NK-92 (cell line): ENCODE data around the gene RUNX3.

Source experiments
- DNase-seq: peaks from one replicate; lab custom pipeline; 2025; ENCODE audit not compliant: unreplicated experiment; lab: John Stamatoyannopoulos, UW

The RUNX3 gene

DNA sequence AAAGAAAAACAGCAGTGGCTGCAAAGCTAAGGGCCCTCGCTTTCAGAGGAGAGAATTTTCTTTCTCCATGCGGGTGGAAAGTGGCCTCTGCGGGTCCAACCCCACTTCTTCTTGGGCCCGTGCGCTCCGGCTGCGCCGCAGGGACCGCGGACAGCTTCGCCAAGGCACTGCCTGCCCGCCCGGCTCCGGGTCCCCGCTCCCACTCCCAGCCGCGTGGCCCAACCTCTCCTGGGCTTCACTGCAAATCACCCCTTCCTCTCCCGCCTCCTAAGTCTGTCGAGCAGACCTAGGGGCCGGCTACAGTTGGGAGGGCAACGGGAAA is 1.0 kb upstream of the RUNX3 start:
- DNase-seq = no peak

DNA sequence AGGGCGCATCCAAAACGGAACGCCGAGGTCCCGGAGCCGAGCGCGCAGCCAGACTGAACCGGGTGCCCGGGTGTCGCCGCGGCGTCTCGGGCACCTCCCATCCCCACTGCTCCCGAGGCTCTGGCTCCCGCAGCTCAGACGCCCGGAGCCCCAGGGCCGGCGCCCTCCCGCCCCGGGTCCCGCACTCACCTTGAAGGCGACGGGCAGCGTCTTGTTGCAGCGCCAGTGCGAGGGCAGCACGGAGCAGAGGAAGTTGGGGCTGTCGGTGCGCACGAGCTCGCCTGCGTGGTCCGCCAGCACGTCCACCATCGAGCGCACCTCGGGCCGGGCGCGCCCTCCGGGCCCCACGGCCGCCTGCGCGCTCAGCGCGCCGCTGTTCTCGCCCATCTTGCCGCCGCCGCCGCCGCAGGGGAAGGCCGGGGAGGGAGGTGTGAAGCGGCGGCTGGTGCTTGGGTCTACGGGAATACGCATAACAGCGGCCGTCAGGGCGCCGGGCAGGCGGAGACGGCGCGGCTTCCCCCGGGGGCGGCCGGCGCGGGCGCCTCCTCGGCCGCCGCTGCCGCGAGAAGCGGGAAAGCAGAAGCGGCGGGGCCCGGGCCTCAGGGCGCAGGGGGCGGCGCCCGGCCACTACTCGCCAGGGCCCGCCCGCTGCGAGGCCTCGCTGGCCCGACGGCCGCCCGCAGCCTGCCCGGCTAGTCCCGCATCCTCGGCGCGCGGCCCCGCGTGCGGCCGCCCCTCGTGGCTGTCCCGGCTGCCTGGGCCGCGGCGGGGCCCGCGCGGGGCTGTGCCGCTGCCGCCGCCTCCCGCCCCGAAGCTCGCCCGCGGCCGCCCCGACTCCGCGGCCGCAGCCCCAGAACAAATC is 447 bp downstream of the RUNX3 start:
- DNase-seq = no peak

DNA sequence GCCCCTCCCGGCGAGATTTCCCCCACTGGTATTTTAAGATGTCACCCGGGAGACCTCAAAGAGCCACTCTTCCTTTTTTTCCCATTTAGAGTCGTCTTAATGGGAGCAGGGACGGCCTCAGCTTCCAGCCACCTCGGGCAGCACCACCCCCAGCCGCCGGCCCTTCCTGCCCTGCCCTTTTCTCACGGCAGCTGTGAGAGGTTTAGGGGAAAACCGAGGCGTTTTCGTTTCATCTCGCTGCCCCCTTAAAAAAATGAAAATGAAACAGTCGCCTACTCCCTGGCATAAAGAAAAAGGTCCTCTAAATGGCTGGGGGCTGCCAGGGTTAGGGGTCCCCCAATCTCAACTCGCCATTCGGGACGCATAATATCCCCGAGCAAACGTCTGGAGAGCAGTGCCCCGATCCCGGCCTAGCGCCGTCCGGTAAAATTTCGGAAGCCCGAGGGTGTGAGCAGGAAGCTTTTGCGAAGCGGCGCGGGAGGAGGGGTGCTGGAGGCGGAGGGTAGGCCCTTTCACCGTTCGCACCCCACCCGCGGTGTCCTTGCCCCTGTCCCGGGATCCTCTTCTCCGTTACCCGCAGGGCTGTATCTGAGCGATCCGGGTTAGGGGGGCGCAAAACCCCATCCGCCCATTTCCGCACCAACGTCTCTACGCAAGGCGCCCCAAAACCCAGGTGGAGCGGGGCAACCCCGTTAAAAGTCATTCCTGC is 1.2 kb downstream of the RUNX3 start:
- no peak for DNase-seq

- no peak for DNase-seq
Observed at GRCh38 chr1:24927988-24928688, 1.9 kb downstream of the RUNX3 start.

- DNase-seq = no peak
Observed at GRCh38 chr1:24927473-24927872, 2.6 kb downstream of the RUNX3 start.

- DNase-seq = no peak
Observed at GRCh38 chr1:24926563-24927249, 3.4 kb downstream of the RUNX3 start.

DNA sequence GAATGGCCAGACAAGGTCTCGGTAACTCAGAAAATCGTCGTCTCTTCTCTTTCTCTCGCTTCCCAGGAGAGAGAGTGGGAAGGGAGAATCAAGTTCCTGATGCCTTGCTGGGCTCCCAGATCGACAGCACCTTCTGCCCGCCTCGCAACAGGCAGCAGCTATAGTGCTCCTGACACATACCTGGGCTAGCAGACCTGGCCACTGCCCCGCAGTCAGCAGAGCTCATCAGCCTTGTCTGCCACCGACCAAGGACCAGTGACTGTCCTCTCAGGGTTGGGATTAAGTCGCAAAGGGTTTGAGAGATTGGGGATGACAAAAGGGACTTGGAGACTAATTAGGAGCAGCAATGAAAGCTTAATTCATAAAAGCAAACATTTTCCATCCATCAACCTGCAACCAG is 4.1 kb downstream of the RUNX3 start:
- DNase-seq = no peak

- peak; percentile 48 for DNase-seq
Observed at GRCh38 chr1:24925082-24925779, 4.8 kb downstream of the RUNX3 start.

GRCh38 chr1:24923485-24924113 is 6.5 kb downstream of the RUNX3 start:
- no peak for DNase-seq

- DNase-seq = no peak
Observed at GRCh38 chr1:24921938-24922662, 8.0 kb downstream of the RUNX3 start.

- DNase-seq = no peak
Observed at GRCh38 chr1:24921412-24921811, 8.7 kb downstream of the RUNX3 start.

DNA sequence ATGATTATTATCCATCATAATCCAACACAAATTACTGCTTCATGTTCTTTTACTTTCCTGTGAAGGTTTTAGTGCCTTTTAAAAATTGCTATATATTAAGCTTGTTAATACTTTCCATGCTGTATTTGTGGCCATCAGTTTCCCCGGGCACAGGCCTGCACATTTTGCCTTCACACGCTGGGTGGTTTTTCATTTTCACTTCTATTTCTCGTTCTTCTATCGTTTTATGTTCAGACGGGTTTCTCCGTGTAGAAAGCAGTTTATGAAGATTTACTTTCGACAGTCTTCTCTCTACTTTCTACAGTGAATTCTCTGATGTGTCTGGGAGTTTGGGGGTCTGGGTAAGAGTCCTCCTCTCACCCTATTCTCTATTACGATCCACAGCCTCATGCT is 9.5 kb downstream of the RUNX3 start:
- DNase-seq = no peak

DNA sequence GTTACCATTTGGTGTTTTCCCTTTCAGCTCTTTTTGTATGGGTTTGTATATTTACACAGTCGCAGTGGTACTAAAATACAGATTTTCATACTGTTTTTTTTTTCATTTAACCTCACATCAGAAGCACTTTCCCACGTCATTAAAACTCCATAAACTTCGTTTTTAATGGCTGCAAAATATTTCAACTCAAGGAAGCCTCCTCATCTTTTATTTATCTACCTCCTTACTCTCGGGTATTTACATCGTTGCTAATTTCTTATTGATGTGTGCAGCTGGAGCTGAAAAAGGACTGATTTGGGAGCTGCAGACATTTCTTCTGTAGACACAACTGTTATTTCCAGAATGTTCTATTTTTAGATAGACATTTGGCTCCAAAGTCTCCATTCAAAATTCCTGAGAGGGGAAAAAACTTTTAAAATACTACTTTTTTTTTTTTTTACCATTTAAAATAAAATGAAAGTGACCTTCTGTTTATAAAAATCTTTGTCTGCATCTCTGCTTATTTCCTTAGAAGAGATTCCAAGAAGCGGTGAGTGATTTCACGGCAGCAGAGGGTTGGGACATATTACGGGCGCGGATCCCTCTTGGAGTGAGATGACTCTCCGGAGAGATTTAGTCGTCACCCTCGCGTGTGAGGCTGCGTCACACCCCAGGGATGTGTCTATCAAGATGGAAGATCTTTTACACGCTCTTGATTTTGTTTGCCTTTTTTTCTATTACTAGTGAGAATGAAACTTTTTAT is 10.1 kb downstream of the RUNX3 start:
- no peak for DNase-seq

- no peak for DNase-seq
Observed at GRCh38 chr1:24918995-24919605, 11.0 kb downstream of the RUNX3 start.

DNA sequence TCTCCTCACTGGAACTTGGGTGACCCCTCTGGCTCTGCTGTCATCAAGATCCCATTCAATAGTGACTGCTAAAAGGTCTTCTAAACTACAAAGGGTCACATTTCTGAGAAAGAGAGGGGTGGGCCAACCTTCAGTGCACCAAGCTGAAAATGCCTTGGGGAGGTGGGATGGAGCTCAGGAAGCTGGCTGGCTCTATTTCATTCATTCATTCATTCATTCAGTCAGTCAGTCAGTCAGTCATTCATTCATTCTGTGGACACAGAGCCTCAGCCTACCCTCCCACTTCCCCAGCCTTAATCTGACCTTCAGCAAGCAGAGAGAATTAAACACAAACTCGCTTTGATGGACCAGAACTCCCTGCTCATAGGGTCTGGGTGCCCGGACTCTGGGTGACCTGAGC is 11.7 kb downstream of the RUNX3 start:
- no peak for DNase-seq

DNA sequence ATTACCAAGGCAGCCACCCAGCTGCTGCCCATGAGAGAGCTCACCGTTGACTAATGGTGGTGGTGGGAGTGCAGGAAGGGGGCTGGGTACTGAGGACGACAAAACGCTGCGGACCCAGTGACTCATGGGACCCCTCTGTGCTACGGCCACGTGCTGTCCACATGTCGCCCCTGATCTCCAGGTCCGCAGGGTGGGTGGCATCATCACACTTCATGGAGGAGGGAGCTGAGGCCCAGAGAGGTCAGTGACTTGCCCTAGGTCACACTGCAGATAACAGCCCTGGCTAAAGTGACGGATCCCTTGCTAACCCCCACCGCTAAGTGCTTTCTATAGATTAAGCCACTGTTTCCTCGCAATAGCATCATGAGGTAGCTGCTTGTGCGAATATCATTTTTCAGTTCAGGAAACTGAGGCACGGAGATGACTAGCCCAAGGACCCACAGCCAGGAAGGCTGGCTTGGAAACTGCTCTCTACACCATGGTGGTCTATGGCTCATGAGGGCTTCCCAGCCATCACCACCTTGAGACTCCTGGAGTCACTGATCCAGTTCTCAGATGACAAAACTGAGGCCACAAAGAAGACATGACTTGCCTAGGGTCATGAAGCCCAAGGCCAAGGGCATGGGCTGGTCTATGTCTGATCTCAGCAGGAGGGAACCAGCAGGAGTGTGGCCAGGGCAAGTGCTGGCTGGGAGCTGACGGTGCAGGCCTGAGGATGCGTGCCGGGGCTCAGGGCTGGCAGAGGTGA is 12.6 kb downstream of the RUNX3 start:
- no peak for DNase-seq

GRCh38 chr1:24915816-24916602 is 14.1 kb downstream of the RUNX3 start:
- no peak for DNase-seq
